Panc1 (cell line): ENCODE measurements around the gene NTN4.

ENCODE experiments used
- POLR2AphosphoS5 ChIP-seq: IDR thresholded peaks from 2 replicates; pipeline ENCODE4 v1.6.1; 2012; ENCODE audit warnings: mild to moderate bottlenecking, low read depth, low read length, moderate library complexity
- SIN3A ChIP-seq: IDR thresholded peaks from 2 replicates; pipeline ENCODE4 v1.6.1; 2012; ENCODE audit warnings: low read depth, mild to moderate bottlenecking, low read length, moderate library complexity, borderline replicate concordance; ENCODE audit not compliant: insufficient read depth
- TF ChIP-seq, protein P1 (sequence below): fragments of 450-650 bp; IDR thresholded peaks from 2 replicates; pipeline ENCODE4 v1.5.1; 2017; ENCODE audit warnings: mild to moderate bottlenecking

- TF ChIP-seq, protein P1, sequence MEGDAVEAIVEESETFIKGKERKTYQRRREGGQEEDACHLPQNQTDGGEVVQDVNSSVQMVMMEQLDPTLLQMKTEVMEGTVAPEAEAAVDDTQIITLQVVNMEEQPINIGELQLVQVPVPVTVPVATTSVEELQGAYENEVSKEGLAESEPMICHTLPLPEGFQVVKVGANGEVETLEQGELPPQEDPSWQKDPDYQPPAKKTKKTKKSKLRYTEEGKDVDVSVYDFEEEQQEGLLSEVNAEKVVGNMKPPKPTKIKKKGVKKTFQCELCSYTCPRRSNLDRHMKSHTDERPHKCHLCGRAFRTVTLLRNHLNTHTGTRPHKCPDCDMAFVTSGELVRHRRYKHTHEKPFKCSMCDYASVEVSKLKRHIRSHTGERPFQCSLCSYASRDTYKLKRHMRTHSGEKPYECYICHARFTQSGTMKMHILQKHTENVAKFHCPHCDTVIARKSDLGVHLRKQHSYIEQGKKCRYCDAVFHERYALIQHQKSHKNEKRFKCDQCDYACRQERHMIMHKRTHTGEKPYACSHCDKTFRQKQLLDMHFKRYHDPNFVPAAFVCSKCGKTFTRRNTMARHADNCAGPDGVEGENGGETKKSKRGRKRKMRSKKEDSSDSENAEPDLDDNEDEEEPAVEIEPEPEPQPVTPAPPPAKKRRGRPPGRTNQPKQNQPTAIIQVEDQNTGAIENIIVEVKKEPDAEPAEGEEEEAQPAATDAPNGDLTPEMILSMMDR: no peak
- TF ChIP-seq SIN3A: no peak
- TF ChIP-seq POLR2AphosphoS5: no peak
Measured at GRCh38 chr12:95760371-95760770, 30.2 kb downstream of the NTN4 start.
